Stimulated activated CD8-positive, alpha-beta memory T cell treated with anti-CD3 and anti-CD28 coated beads, Interleukin-7, amount 100 ng/mL, for 4 hours (primary cell): ENCODE measurements around the gene HELZ.

ENCODE experiments used
- DNase-seq, 2 donors: peaks; one replicate each; pipeline ENCODE4 v3.0.0-alpha.2; 2020; ENCODE audit warnings: low read depth in 2 of 2

HELZ gene

GRCh38 chr17:67079491-67079890, 165.5 kb downstream of the HELZ start:
- DNase-seq: no peak

- no peak for DNase-seq
Measured at GRCh38 chr17:67078292-67078691, 166.7 kb downstream of the HELZ start.

GRCh38 chr17:67076290-67076689, 168.7 kb downstream of the HELZ start:
- DNase-seq: no peak

GRCh38 chr17:67074781-67075180, 170.2 kb downstream of the HELZ start:
- DNase-seq: no peak

- DNase-seq: no peak
Measured at GRCh38 chr17:67072885-67073284, 172.1 kb downstream of the HELZ start.

GRCh38 chr17:67071595-67071994, 173.4 kb downstream of the HELZ start:
- DNase-seq: no peak

GRCh38 chr17:67069603-67070136, 175.3 kb downstream of the HELZ start:
- no peak for DNase-seq

GRCh38 chr17:67068999-67069398, 176.0 kb downstream of the HELZ start:
- no peak for DNase-seq

- no peak for DNase-seq
Measured at GRCh38 chr17:67067571-67068482, 177.2 kb downstream of the HELZ start.

- DNase-seq: no peak
Measured at GRCh38 chr17:67066717-67067116, 178.3 kb downstream of the HELZ start.

GRCh38 chr17:67063141-67063540, 181.9 kb downstream of the HELZ start:
- DNase-seq: no peak

GRCh38 chr17:67059372-67059771, 185.6 kb downstream of the HELZ start:
- DNase-seq: no peak

- DNase-seq: no peak
Measured at GRCh38 chr17:67058036-67058435, 187.0 kb downstream of the HELZ start.

- DNase-seq: no peak
Measured at GRCh38 chr17:67056746-67057490, 188.1 kb downstream of the HELZ start.

- no peak for DNase-seq
Measured at GRCh38 chr17:67055811-67056745, 188.9 kb downstream of the HELZ start.

GRCh38 chr17:67055041-67055443, 190.0 kb downstream of the HELZ start:
- DNase-seq: no peak

- DNase-seq: no peak
Measured at GRCh38 chr17:67054608-67055007, 190.4 kb downstream of the HELZ start.

GRCh38 chr17:67054011-67054591, 190.9 kb downstream of the HELZ start:
- DNase-seq: no peak

GRCh38 chr17:67053438-67054000, 191.5 kb downstream of the HELZ start:
- no peak for DNase-seq

- DNase-seq: no peak
Measured at GRCh38 chr17:67052720-67053437, 192.1 kb downstream of the HELZ start.
